HTR-8/SVneo (cell line): Measurements from ENCODE around the gene FNDC1.

ENCODE experiments used
- DNase-seq: peaks from one replicate; pipeline ENCODE4 v3.0.0; 2011; ENCODE audit warnings: low spot score, mixed read lengths; ENCODE audit not compliant: insufficient read length
- FAIRE-seq: peaks from 2 replicates; lab custom pipeline; 2011; peaks lifted over from hg19 to GRCh38; lab: Jason Lieb, UNC

FNDC1 gene

GRCh38 chr6:159156089-159156488, 13.1 kb upstream of the FNDC1 start:
- DNase-seq (no peak), FAIRE-seq (no peak)

GRCh38 chr6:159157431-159157830, 11.8 kb upstream of the FNDC1 start:
- DNase-seq (no peak), FAIRE-seq (no peak)

GRCh38 chr6:159161839-159162238, 7.4 kb upstream of the FNDC1 start:
- DNase-seq (no peak), FAIRE-seq (no peak)

- no peak for FAIRE-seq
- no peak for DNase-seq
Measured at GRCh38 chr6:159163901-159164370, 5.3 kb upstream of the FNDC1 start.

- DNase-seq (peak; percentile 59), FAIRE-seq (no peak)
Measured at GRCh38 chr6:159168536-159169192, 536 bp upstream of the FNDC1 start.

GRCh38 chr6:159169557-159170332, 545 bp downstream of the FNDC1 start:
- peak; percentile 41 for DNase-seq
- FAIRE-seq, result no peak

GRCh38 chr6:159170333-159170672, 1.1 kb downstream of the FNDC1 start:
- FAIRE-seq, result no peak
- no peak for DNase-seq

- no peak for FAIRE-seq
- DNase-seq, result no peak
Measured at GRCh38 chr6:159170999-159171712, 2.0 kb downstream of the FNDC1 start.

- FAIRE-seq, result no peak
- DNase-seq, result no peak
Measured at GRCh38 chr6:159172091-159172491, 2.9 kb downstream of the FNDC1 start.

- DNase-seq, result peak; percentile 58
- FAIRE-seq, result no peak
Measured at GRCh38 chr6:159174263-159174969, 5.2 kb downstream of the FNDC1 start.

GRCh38 chr6:159176913-159177312, 7.7 kb downstream of the FNDC1 start:
- FAIRE-seq, result no peak
- DNase-seq, result no peak

GRCh38 chr6:159178847-159179246, 9.6 kb downstream of the FNDC1 start:
- DNase-seq, result no peak
- no peak for FAIRE-seq

GRCh38 chr6:159180001-159180400, 10.8 kb downstream of the FNDC1 start:
- no peak for FAIRE-seq
- DNase-seq, result no peak

GRCh38 chr6:159181914-159182313, 12.7 kb downstream of the FNDC1 start:
- FAIRE-seq (no peak), DNase-seq (no peak)

- no peak for DNase-seq
- no peak for FAIRE-seq
Measured at GRCh38 chr6:159184559-159184958, 15.4 kb downstream of the FNDC1 start.

GRCh38 chr6:159190460-159190859, 21.3 kb downstream of the FNDC1 start:
- FAIRE-seq, result no peak
- no peak for DNase-seq

GRCh38 chr6:159193923-159194322, 24.7 kb downstream of the FNDC1 start:
- DNase-seq (no peak), FAIRE-seq (no peak)

GRCh38 chr6:159194421-159194820, 25.2 kb downstream of the FNDC1 start:
- DNase-seq, result no peak
- FAIRE-seq, result no peak

GRCh38 chr6:159196430-159196975, 27.3 kb downstream of the FNDC1 start:
- DNase-seq (no peak), FAIRE-seq (no peak)

- no peak for DNase-seq
- no peak for FAIRE-seq
Measured at GRCh38 chr6:159197251-159197650, 28.1 kb downstream of the FNDC1 start.
